Peyer's patch (tissue), 4 donors: ENCODE measurements around the gene ACOX2.

Source experiments
- CTCF ChIP-seq, 6 experiments: fragments of 450-650 bp in 4 of 6; fragments of 200-600 bp in 2 of 6; sonication (generic) in 1 of 6; IDR thresholded peaks; one replicate each; pipeline ENCODE4 v1.5.1; 2017 to 2019; ENCODE audit warnings: antibody characterized with exemption in 6 of 6, mild to moderate bottlenecking in 3 of 6, moderate library complexity in 1 of 6
- POLR2A ChIP-seq, 2 donors: fragments of 450-650 bp; IDR thresholded peaks; one replicate each; pipeline ENCODE4 v1.5.1; 2017; ENCODE audit warnings: antibody characterized with exemption in 2 of 2, mild to moderate bottlenecking in 2 of 2, moderate library complexity in 2 of 2

DNA sequence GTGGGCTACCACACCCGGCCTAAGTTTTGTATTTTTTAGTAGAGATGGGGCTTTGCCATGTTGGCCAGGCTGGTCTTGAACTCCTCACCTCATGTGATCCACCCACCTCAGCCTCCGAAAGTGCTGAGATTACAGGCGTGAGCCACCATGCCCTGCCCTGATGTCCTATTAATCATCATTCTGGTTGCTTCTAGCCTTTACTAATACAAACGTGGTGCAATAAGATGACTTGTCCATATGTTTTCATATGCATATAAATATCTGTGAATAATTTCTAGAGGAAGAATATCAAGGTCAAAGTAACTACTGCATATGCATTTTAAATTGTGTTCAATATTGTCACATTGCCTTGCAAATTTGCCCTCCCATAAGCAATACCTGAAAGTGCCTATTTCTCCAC, 77.8 kb downstream of the ACOX2 start:
- TF ChIP-seq CTCF (IDR thresholded peaks at IDR 0.05) (no peak), POLR2A (IDR thresholded peaks at IDR 0.05) (no peak)
